CMK (cell line): ENCODE data around the gene CMC2.

Experiments used
- DNase-seq: peaks from one replicate; pipeline ENCODE4 v3.0.0-alpha.2; 2010; ENCODE audit warnings: low read depth

Gene CMC2

DNA sequence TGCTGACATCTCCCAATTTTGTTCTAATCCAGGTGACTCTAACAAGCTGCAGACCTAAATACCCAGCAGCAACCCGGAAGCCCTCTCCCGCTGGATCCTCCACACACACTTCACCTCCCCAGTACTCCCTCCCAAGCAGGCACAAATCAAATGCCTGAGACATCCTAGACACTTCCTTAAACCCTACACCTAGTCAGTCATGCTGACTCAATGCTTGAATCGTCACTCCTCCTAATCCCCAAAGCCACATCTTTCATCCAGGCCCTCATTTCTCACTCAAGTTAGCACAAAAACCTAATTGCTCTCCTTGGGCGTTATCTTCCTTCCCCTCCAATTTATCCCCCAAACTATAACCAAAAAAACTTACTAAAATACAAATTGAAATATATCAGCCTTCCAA lies 32.7 kb downstream of the CMC2 start:
- DNase-seq, result no peak

- DNase-seq, result no peak
Observed at GRCh38 chr16:80972611-80973010, 34.1 kb downstream of the CMC2 start.

DNA sequence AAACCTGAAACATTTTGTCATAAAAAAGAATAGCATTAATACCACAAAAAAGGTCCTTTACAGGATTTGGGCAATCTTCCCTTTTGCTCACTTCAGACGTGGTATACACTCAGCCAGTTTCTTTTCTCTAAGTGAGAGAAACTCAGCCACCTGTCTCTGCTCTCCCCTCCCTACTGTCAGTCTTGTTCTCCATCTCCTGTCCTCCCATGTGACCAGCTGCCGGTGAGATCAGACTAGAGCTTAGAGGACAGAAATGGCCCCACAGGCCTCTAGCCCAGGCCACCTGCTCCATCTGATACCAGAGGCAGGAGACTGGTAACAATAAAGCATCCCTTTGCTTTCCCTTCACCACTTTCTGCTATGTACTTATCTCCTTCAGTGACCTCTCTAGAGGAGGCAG lies 34.9 kb downstream of the CMC2 start:
- DNase-seq, result no peak

DNA sequence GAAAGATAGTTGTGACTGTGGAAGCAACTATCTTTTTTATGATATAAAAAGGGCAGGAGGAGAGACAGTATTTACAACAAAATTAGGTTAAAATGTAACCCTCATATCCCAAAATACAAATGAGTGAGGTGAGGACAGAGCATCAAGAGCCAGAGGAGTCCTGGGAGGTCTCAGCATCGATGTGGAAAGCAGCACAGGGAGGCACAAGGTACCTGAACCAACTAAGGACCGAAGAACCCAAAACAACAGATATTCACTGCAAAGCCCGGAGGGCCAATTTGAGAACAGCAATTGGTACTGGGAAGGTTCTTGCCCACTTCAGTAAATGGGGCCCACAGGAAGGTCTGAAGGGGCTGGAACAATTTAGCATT lies 37.6 kb downstream of the CMC2 start:
- DNase-seq, result no peak

DNA sequence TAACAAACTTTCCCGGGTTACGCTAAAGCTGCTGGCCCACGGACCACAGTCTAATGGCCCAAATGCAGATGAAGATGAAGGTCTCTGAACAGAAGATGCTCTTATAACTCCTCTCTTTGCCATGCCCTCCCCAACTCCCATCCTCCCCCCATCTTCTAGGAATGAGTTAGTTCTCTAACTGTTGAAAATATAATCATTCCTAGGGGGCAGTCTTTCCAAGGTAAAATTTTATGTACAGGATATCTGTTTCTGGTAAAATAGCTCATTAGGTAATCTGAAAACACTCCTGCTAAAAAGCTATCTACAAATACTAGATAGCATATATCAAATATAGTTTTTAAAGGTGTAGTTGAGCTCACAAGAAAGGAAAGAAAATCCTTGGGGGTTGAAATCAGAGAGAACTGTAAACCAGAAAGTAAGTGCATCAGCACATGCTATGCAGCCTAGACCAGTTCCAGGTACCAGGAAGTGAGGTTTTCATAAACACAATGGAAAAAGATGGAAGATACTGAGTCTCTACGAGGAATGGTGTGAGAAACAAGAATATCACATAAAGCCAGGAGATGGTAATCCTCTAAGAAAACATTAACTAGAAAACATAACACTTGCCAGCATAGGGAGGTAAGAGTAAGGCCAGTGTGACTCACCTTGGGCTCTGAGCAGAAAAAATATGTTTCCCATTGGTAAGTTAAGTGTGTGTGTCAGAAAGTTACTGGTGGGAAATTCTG lies 38.1 kb downstream of the CMC2 start:
- no peak for DNase-seq

GRCh38 chr16:80966617-80967016 lies 40.1 kb downstream of the CMC2 start:
- DNase-seq, result no peak

DNA sequence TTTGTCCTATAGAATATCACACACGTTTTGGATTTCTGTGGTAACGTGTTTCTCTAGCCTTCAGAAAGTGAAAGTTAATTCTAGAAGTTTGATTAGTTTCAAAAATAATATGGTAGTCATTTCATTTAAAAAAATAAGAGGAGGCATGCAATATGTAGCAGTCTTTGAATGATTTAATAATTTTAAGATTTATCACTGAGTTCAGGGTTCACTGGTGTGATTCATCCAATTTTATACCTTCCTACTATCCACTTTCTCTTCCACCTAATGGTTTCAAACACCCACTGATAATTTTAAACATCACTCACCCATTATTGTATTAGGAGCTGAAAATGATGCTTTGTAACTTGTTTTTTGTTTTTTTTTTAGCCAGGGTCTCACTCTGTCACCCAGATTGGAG lies 42.3 kb downstream of the CMC2 start:
- DNase-seq, result no peak

GRCh38 chr16:80962879-80963278 lies 43.8 kb downstream of the CMC2 start:
- DNase-seq, result no peak

- no peak for DNase-seq
Observed at GRCh38 chr16:80958284-80958683, 48.4 kb downstream of the CMC2 start.

- DNase-seq, result no peak
Observed at GRCh38 chr16:80954985-80955384, 51.7 kb downstream of the CMC2 start.

- DNase-seq, result peak; percentile 12
Observed at GRCh38 chr16:80948886-80949493, 57.7 kb downstream of the CMC2 start.

DNA sequence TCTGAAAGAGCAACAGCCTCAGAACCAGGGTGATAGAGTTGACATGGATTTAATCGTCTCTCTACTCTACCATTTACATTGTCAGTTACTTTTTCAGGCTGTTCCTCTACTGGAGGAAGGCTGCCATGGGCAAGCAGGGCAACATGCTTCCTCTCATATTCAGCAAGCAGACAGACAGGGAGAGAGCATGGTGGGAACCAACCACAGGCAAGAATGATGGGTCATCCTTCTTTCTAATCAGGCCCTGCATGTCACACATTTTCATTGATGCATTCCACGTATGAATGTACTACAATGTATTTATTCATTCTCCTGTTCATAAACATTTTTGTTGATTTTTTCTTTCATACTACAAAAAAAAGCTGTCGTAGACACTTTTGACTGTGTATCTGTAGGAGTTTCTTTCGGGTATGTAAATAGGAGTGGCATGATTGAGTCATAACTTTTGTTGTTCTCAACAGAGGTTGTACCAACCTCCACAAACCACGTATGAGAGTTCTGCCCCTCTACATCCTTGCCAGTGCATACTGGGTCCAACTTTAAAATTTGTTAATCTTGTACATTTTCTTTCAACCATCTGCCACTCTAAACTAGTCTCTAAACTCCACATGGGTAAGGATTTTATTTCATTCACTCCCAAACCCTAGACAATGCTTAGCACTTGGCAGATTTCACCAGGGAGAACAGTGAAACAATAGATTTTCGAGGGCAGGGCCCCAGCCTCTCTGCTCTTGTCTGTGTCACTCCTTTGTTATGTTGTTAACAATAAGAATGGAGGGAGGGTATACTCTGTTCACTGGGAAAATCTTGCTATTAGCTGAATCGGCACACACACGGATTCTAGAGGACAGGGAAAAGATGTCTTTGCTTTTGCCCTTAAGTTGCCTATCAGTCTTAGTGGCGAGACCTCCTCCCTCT lies 58.7 kb downstream of the CMC2 start:
- no peak for DNase-seq

DNA sequence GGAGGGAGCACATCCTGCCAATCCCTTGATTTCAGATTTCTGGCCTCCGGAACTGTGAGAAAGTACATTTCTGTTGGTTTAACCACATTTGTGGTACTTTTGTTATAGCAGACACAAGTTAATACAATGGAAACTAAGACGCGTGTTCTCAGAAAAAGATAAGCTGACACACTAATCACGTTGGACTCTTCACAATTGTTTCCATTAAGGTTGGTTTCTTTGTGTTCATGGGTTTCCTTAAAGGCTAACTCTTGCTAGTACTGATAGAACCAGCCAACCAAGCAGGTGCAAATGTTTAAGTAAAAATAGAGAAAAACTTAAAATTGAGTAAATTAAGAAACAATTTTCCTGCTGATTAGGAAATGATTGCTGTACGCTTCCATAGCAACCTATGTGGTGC lies 59.4 kb downstream of the CMC2 start:
- no peak for DNase-seq

GRCh38 chr16:80946481-80946880 lies 60.2 kb downstream of the CMC2 start:
- DNase-seq, result no peak

GRCh38 chr16:80940069-80940856 lies 66.4 kb downstream of the CMC2 start:
- DNase-seq, result no peak

- no peak for DNase-seq
Observed at GRCh38 chr16:80938879-80939260, 67.8 kb downstream of the CMC2 start.

DNA sequence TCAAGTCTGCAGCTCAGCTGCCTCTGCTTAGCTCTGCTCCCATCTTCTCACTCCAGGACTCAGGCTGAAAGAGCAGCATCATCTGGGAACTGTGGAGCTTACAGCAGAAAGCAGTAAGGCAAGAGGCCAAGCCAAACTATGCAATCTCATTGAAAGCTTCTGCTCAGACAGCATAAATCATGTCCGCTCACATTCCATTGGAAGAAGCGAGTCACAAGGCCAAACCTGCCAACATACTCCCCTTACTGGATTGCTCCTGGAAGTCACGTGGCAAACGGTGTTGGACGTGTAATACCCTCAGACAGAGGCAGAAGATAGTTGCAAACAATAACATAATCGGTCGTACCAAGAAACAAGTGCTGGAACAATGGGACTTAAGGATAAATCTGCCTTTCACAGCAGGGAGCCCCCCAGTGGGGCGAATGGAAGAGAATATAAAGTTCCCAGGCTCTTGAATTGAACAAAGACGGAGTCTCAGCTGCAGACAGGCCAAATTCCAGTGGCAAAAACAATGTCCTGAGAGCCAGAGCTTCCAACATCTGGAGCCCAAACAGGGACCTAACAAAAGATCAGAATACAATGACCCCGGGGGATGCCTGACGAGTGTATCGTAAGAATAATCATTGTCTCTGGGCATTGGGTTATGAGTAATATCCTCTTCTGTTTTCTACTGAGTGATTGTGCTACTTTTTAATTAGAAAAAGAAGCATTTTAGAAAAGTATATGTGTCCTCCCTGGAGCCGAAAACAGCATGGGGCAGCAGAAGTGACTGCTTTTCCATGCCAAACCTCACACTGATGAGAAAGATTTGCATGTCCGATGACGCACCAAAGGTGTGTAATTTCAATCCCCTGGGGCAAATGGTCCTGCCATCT lies 68.4 kb downstream of the CMC2 start:
- no peak for DNase-seq

DNA sequence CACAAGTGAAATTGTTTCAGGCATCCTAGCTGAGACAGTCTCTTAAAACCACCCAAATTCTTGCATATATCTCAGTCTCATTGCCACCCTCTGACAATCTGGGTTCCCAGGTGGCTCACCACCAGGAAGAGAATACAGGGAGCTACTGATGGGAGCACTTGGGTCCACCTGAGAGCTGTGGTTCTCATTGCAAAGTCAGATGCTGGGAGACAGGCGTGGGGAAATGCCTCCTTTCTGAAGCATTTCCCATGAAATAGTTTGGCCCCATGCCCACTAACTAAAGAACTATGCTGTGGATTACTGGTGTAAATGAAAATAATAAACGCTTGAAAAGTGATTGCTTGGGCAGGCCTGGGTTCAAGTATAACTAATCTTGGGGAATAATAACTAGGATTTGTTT lies 70.3 kb downstream of the CMC2 start:
- DNase-seq, result no peak

DNA sequence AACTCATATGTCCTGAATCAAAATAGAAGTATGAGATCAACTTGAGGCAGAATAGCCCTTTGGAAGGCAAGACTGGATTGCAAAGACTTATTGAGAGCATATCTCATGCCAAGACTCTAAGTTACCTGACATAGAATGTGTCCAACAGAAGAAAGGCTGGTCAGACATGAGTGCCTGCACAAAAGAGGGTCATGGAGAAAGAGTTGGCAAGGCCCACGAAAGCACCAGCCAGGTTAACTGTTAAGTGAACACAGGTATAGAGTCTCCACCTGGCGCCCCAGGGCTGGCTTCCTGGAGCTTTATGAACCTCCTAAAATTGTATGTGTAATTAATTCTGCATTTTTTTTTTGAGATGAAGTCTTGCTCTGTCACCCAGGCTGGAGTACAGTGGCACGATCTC lies 71.0 kb downstream of the CMC2 start:
- DNase-seq, result no peak

DNA sequence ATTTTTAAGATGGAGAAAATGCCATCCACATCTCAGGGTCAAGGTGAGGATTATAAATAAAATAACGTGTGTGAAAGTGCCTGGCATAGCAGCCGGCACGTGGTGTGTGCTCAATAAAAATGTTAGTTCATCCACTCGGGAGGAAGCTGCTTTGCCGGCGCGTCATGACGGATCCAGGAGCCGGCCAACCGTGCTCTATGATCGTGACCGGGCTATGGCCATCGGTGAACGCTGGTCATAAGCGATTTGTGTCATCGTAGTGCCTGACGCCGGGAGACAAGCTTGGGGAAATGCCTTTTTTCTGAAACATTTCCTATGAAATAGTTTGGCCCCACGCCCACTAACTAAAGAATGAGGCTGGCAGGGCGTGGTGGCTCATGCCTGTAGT lies 74.0 kb downstream of the CMC2 start:
- no peak for DNase-seq
